ENCODE measurements around the gene EPHA4.

DNA sequence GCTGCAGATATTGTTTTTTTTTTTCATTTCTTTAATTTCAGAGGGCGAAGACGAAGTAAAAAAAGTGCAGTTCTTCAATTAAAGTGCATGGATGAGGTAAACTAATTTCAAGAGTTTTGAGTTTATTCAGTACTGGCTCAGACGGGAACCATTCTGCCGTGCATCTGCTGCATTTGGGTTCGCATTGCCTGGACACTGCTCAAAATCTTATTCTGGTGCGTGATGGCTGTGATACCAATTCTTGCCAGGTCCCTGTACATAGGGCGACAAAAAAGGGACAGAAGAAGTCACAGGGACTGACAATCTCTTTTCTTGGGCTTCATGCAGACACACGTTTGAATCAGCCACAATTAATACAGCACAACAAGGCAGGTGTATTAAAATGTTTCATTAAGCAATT lies 146.2 kb downstream of the EPHA4 start:
- TF ChIP-seq, protein P1, sequence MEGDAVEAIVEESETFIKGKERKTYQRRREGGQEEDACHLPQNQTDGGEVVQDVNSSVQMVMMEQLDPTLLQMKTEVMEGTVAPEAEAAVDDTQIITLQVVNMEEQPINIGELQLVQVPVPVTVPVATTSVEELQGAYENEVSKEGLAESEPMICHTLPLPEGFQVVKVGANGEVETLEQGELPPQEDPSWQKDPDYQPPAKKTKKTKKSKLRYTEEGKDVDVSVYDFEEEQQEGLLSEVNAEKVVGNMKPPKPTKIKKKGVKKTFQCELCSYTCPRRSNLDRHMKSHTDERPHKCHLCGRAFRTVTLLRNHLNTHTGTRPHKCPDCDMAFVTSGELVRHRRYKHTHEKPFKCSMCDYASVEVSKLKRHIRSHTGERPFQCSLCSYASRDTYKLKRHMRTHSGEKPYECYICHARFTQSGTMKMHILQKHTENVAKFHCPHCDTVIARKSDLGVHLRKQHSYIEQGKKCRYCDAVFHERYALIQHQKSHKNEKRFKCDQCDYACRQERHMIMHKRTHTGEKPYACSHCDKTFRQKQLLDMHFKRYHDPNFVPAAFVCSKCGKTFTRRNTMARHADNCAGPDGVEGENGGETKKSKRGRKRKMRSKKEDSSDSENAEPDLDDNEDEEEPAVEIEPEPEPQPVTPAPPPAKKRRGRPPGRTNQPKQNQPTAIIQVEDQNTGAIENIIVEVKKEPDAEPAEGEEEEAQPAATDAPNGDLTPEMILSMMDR (IDR thresholded peaks at IDR 0.05): no peak
- no peak for TF ChIP-seq POLR2AphosphoS5 (IDR thresholded peaks at IDR 0.05; ENCODE audit: low read depth, low read length)
- TF ChIP-seq, protein P2, sequence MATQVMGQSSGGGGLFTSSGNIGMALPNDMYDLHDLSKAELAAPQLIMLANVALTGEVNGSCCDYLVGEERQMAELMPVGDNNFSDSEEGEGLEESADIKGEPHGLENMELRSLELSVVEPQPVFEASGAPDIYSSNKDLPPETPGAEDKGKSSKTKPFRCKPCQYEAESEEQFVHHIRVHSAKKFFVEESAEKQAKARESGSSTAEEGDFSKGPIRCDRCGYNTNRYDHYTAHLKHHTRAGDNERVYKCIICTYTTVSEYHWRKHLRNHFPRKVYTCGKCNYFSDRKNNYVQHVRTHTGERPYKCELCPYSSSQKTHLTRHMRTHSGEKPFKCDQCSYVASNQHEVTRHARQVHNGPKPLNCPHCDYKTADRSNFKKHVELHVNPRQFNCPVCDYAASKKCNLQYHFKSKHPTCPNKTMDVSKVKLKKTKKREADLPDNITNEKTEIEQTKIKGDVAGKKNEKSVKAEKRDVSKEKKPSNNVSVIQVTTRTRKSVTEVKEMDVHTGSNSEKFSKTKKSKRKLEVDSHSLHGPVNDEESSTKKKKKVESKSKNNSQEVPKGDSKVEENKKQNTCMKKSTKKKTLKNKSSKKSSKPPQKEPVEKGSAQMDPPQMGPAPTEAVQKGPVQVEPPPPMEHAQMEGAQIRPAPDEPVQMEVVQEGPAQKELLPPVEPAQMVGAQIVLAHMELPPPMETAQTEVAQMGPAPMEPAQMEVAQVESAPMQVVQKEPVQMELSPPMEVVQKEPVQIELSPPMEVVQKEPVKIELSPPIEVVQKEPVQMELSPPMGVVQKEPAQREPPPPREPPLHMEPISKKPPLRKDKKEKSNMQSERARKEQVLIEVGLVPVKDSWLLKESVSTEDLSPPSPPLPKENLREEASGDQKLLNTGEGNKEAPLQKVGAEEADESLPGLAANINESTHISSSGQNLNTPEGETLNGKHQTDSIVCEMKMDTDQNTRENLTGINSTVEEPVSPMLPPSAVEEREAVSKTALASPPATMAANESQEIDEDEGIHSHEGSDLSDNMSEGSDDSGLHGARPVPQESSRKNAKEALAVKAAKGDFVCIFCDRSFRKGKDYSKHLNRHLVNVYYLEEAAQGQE (IDR thresholded peaks at IDR 0.05; ENCODE audit: insufficient read depth in 1 of 2, low read depth in 2 of 2, low read length in 1 of 2): no peak

All from Panc1 (cell line).